HUES48 (cell line): ENCODE data around the gene FRMPD2.

ENCODE experiments used
- H3K27ac ChIP-seq: one replicate; pipeline ENCODE4 v1.7.0; 2013; ENCODE audit warnings: low read depth, low read length, inconsistent platforms
- H3K27me3 ChIP-seq: 2 replicates; pipeline ENCODE4 v1.6.1; 2013; ENCODE audit warnings: mild to moderate bottlenecking, low read length; ENCODE audit not compliant: control insufficient read depth, insufficient read depth
- H3K36me3 ChIP-seq: 2 replicates; pipeline ENCODE4 v1.6.1; 2013; ENCODE audit warnings: low read length; ENCODE audit not compliant: control insufficient read depth, insufficient read depth
- H3K4me1 ChIP-seq: 2 replicates; pipeline ENCODE4 v1.6.1; 2013; ENCODE audit warnings: mild to moderate bottlenecking, low read length; ENCODE audit not compliant: control insufficient read depth, insufficient read depth
- H3K4me3 ChIP-seq: 2 replicates; pipeline ENCODE4 v1.5.1; 2013; ENCODE audit warnings: mild to moderate bottlenecking, low read depth, low read length
- H3K9ac ChIP-seq: 2 replicates; pipeline ENCODE4 v1.6.1; 2013; ENCODE audit warnings: mild to moderate bottlenecking, low read depth, low read length, moderate library complexity
- H3K9me3 ChIP-seq: 2 replicates; pipeline ENCODE4 v1.6.1; 2013; ENCODE audit warnings: low read length; ENCODE audit not compliant: control insufficient read depth, insufficient read depth

Gene FRMPD2

GRCh38 chr10:48242171-48242904 is 32.2 kb downstream of the FRMPD2 start:
- Histone ChIP-seq H3K4me1 (peaks cover 4% of the 10 kb centered on the region; the same call in 1 of the 2 replicates), H3K9ac (no peak overlapping the region), H3K27ac (no peak overlapping the region), H3K27me3 (no peaks in the 10 kb centered on the region; the same call in 1 of the 2 replicates), H3K4me3 (no peak overlapping the region), H3K9me3 (no peaks in the 10 kb centered on the region), H3K36me3 (no peaks in the 10 kb centered on the region)

- Histone ChIP-seq H3K27ac (no peak overlapping the region), H3K9ac (no peak overlapping the region), H3K27me3 (no peaks in the 10 kb centered on the region), H3K4me1 (peaks cover 5% of the 10 kb centered on the region; the same call in 1 of the 2 replicates), H3K36me3 (no peaks in the 10 kb centered on the region), H3K4me3 (no peak overlapping the region), H3K9me3 (no peaks in the 10 kb centered on the region)
Measured at GRCh38 chr10:48241332-48241731, 33.2 kb downstream of the FRMPD2 start.

DNA sequence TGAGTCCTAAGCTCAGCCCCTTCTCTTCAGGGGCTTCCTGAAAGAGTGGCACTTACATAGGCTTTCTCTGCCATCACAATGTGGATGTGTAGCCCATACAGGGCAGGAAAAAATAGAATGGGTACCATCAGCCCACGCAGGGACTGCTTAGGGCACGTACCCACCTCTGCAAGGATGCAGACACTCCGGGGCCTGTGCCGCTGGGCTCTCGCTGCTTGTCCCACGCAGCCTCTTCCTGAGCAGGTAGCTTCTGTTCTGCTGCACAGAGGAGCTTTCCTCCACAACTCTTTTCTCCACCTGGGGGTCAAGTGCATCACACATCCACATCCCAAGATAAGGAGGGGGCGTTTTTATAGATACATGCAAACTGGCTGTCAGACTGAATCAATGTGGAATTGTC is 34.3 kb downstream of the FRMPD2 start:
- no peak overlapping the region for H3K27ac ChIP-seq
- H3K4me3 ChIP-seq, result no peak overlapping the region
- no peak overlapping the region for H3K9ac ChIP-seq
- H3K27me3 ChIP-seq, result no peaks in the 10 kb centered on the region
- no peaks in the 10 kb centered on the region for H3K36me3 ChIP-seq
- no peaks in the 10 kb centered on the region for H3K9me3 ChIP-seq
- H3K4me1 ChIP-seq, result peaks cover 8% of the 10 kb centered on the region; the same call in 1 of the 2 replicates

DNA sequence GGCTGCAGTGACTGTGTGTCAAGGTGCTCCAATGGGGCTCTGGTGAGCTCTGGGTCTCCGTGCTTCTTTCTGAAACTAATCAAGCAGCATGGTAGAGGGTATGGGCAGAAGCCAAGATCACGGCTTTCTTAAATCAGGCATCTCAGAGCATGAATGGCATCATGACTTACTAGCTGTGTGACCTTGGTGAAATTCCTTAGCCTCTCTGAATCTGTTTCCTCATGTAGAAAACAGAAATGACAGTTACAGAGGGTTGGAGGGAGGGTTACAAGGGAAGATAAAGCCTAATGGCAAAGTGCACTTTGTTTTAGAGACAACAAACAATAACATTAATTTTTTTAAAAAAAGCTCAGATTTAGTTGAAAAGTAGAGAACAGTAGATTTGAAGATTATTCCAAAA is 34.9 kb downstream of the FRMPD2 start:
- Histone ChIP-seq H3K4me3 (no peak overlapping the region), H3K36me3 (no peaks in the 10 kb centered on the region), H3K9ac (no peak overlapping the region), H3K4me1 (peaks cover 8% of the 10 kb centered on the region; the same call in 1 of the 2 replicates), H3K27ac (no peak overlapping the region), H3K9me3 (no peaks in the 10 kb centered on the region), H3K27me3 (no peaks in the 10 kb centered on the region)

DNA sequence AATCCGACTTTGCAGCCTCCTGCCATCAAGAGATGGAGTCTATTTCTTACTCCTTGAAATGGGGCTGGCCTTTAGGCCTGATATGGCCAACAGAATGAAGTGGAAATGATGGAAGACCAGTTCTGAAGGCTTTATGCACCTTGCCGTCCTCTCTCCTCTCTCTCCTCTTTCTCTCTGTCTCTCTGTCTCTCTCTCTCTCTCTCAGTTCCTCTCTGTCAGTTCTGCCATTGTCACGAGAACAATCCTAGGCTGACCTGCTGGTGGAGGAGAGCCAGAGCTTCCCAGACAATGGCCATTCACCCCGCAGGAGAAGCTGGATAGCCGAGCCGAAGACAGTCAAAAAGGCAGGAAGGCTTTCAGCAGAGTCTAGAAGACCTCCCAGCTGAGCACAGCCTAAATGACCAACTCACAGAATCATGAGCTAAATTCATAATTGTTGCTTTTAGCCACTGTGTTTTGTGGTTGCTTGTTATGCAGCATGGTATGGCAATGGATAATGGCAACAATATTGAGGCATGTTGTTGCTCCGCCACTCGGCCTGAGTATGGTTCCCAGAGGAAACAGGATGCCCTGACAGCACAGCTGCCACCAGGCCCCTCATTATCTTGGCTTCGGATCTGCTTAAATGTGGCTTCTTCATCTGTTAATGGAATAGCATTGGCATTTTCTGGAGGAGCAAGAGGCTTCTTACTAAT is 35.5 kb downstream of the FRMPD2 start:
- Histone ChIP-seq H3K27ac (no peak overlapping the region), H3K9me3 (no peaks in the 10 kb centered on the region), H3K9ac (no peak overlapping the region), H3K4me3 (no peak overlapping the region), H3K36me3 (no peaks in the 10 kb centered on the region), H3K27me3 (no peaks in the 10 kb centered on the region), H3K4me1 (peaks cover 8% of the 10 kb centered on the region; the same call in 1 of the 2 replicates)

GRCh38 chr10:48237259-48238250 is 36.9 kb downstream of the FRMPD2 start:
- Histone ChIP-seq H3K27ac (no peak overlapping the region), H3K9me3 (no peaks in the 10 kb centered on the region), H3K27me3 (no peaks in the 10 kb centered on the region), H3K36me3 (no peaks in the 10 kb centered on the region), H3K4me1 (0 out of 2 replicates have a peak, but pooled peaks cover 3% of the 10 kb centered on the region), H3K9ac (no peak overlapping the region), H3K4me3 (no peak overlapping the region)

GRCh38 chr10:48236199-48236621 is 38.3 kb downstream of the FRMPD2 start:
- Histone ChIP-seq H3K9ac (no peak overlapping the region), H3K4me3 (no peak overlapping the region), H3K36me3 (no peaks in the 10 kb centered on the region), H3K4me1 (0 out of 2 replicates have a peak, but pooled peaks cover 3% of the 10 kb centered on the region), H3K27ac (no peak overlapping the region), H3K9me3 (no peaks in the 10 kb centered on the region), H3K27me3 (no peaks in the 10 kb centered on the region)

DNA sequence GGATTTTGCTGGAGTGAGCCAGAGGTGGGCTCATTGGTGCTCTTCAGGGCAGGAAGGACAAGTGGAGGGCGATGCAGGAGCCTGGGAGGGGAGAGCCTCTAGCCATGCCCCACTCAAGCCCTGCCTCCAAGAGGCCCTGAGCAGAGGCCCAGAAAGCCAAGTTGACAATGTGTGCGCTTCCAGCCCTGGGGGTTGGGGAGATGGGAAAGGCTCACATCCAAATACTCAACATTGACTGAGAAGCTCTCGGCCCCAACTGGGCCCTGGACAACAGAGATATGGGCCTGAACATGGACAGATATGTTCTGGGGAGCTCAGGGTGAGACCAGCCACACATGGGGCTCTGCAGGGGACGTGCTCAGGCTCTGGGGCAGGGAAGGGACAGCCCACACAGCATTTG is 39.0 kb downstream of the FRMPD2 start:
- H3K4me3 ChIP-seq, result no peak overlapping the region
- H3K4me1 ChIP-seq, result 0 out of 2 replicates have a peak, but pooled peaks cover 3% of the 10 kb centered on the region
- no peak overlapping the region for H3K9ac ChIP-seq
- H3K36me3 ChIP-seq, result no peaks in the 10 kb centered on the region
- no peak overlapping the region for H3K27ac ChIP-seq
- H3K27me3 ChIP-seq, result no peaks in the 10 kb centered on the region
- no peaks in the 10 kb centered on the region for H3K9me3 ChIP-seq

DNA sequence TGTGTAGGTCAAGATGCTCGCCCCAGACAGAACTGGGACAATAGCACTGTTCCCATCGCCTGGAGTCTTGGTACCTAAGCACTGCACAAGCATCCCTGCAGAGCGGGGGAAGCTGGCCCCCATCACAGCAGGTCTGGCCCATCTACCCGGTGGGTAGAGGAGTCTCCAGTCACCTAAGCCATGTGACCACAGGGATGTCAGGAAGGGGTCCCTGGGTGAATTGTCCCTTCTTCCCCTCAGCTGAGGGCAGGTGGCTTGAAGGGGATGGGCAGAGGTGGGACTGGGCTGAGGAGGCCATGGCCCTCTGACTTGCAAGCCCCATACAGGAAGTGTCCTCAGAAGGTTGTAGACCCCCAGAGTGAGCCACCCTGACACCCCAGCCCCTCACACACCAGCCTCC is 39.7 kb downstream of the FRMPD2 start:
- Histone ChIP-seq H3K9ac (no peak overlapping the region), H3K27ac (no peak overlapping the region), H3K27me3 (no peaks in the 10 kb centered on the region)

DNA sequence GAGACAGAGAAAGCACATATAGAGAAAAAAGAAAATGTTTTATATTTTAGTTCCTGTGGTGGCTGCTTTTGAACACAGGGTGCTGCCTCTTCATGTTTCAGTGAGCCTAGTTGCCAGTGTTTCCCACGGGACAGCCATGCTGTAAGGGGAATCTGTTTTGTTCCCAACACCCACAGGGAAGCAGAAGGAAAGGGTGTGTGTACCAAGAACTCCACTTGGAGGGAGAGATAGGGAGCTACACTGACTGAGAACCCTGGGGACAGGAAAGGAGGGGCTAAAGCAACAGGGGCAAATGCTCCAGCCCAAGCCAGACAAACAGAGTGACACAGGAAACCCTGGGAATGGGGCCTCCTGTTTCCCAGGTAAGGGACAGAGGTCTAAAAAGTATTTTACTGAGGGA is 40.2 kb downstream of the FRMPD2 start:
- Histone ChIP-seq H3K9me3 (no peaks in the 10 kb centered on the region), H3K36me3 (no peaks in the 10 kb centered on the region), H3K9ac (no peak overlapping the region), H3K27ac (no peak overlapping the region), H3K4me1 (0 out of 2 replicates have a peak, but pooled peaks cover 3% of the 10 kb centered on the region), H3K27me3 (no peaks in the 10 kb centered on the region), H3K4me3 (no peak overlapping the region)

More for the DNA sequence above, 39.7 kb downstream of the FRMPD2 start:
- Histone ChIP-seq H3K9me3 (no peaks in the 10 kb centered on the region), H3K36me3 (no peaks in the 10 kb centered on the region), H3K4me3 (no peak overlapping the region), H3K4me1 (0 out of 2 replicates have a peak, but pooled peaks cover 3% of the 10 kb centered on the region)
